Left cardiac atrium (tissue), 4 donors: ENCODE results near the gene SUGP1. TPM values are rescaled to one million over a fixed set of nuclear protein-coding genes. Genes with fewer than 3 reads are reported as not detected.
A peak's percentile ranks its signal among the peaks of the same experiment; 100 is the strongest.
"Not testable (repeated sequence)": the region's sequence is repeated elsewhere in the genome, so short reads cannot be mapped to it uniquely, and the experiment has no call there.

Source experiments
- ATAC-seq, 2 donors: fragments of 200-7000 bp; cut with Tn5 transposase; one replicate each; pipeline ENCODE4 v1.9.1; 2020; ENCODE audit warnings: mild to moderate bottlenecking in 2 of 2, moderate library complexity in 2 of 2
- DNase-seq: peaks from one replicate; pipeline ENCODE4 v3.0.0-alpha.2; 2020
- intact Hi-C, 2 donors: fragments of 100-400 bp; cut with DNase I; formaldehyde crosslinking; loops; one replicate each; pipeline versions ENCODE4 v1.14.1 to v1.15.1; 2022 to 2023
- long read RNA-seq: library from polyadenylated mRNA; unstranded; transcript quantifications from one replicate; pipeline ENCODE4 v2.0.0, GENCODE V29; 2021
- total RNA-seq, 2 donors: library from RNA; stranded (reverse); fragmentation: NEBNext Ultra II Directional; extraction: Animal tissue kit (Norgen Biotek cat#: 25700); gene quantifications; one replicate each; pipeline ENCODE4 v1.2.1, GENCODE V29; 2021
- donor health status: DM: no; HTN: yes; CAD: no.
- donor health status: DM: no; HTN: yes; CAD: no; lungs with severe emphysema.
- donor health status: DM: yes; HTN: yes; CAD: no.
- donor health status: Dilated cardiomyopathy.

Gene SUGP1
- 10 to 100 TPM; 33.5 to 40.5 TPM for total RNA-seq
- long read RNA-seq, transcript SUGP1-201 (14 exons, 2,423 nt), result major isoform, 23 of 30 reads
- long read RNA-seq, partial matches to known transcripts, result 6 of 30 reads
- long read RNA-seq, other reads (novel, unspliced or antisense), result 1 of 30 reads

GRCh38 chr19:19320361-19321140, at the start of gene SUGP1, which contains the start of gene MAU2:
Gene SUGP1 (minus strand): TSS chr19:19320509. CDS start chr19:19320496, 13 bp downstream.
Gene MAU2 (plus strand): TSS chr19:19320829. CDS start chr19:19320860, 31 bp downstream.
- intact Hi-C loops, result loop anchor here in 1 of 2 donors (10.0 kb wide), 1 partner anchor 126 kb away; the partner anchor contains the start of genes BORCS8 and RFXANK
- ATAC-seq, result peak; percentile 97 to 98
- peak; percentile 91 for DNase-seq

DNA sequence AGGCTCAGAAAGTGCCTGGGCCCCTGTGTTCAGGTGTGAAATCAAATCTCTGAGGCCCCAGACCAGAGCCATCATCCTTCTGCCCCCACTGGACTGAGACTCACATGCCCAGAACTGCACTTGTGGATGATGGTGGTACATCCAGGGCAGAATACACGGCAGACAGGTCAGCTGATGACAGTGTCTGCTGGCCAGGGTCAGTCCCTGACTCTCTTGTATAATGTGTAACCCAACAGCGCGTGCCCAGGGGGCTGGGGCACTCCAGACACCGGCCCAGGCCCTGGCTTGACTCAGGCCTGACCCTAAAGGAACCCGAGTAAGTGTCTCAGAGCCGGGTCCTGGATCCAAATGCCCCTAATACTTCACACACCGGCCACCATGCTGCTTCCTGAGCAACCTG, 47.8 kb upstream of the SUGP1 start:
- DNase-seq (no peak), ATAC-seq (no peak)
- intact Hi-C loops, result loop anchor here in 1 of 2 donors (5.0 kb wide), 1 partner anchor 124 kb away; no protein-coding TSS in a partner anchor

DNA sequence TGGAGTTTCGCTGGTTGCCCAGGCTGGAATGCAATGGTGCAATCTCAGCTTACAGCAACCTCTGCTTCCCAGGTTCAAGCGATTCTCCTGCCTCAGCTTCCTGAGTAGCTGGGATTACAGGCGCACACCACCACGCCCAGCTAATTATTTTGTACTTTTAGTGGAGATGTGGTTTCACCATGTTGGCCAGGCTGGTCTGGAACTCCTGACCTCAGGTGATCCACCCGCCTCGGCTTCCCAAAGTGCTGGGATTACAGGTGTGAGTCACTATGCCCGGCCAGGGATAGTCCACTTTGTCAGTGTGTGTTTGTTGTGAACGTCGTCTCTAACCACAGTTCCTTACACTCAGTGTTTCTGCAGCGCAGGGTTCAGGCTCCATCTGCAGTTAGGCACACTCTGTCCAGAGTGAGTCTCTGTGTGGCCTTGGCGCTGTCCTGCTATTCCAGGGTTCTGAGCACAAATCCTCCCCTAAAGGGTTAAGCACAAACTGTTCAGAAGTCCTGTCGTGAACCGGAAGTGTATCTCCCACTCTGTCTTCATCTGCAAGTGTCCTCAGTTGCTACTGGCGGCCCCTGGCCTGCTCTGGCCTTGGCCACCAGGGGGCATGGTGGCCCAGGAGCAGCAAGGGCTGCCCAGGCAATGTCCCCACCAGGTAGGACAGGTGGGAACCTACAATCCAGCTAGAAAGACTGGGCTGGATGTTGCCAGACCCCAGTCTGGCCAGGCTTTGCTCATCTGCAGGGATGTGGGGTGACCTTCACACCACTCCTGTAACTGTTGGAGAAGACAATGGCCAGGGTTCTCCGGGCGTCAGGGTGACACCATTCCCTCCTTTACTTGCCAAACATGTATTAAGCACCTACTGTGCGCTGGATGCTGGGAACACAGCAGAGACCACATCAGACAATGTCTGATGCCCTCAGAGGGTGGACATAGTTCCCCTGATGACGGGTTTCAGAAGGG, 46.4 kb upstream of the SUGP1 start:
- ATAC-seq, result peak; percentile 81 to 82

DNA sequence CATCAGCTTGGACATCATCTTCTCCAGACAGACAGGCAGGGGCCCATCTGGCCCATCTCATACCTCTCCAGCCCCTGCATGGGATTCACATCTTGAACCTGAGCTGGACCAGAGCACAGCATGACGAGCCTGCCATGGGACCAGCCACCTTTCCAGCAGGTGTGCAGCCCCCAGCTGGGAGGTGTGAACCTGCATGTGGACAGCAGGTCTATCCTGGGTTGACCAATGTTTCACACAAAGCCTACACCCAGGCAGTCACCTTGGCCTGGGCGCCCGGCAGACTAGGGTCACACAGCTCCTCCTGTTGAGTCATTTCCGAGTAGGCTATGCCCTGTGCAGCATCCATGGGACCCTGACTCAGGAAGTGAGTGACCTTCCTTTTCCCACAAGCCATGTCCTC, 41.8 kb upstream of the SUGP1 start:
- intact Hi-C loops, result no loop called here
- ATAC-seq, result no peak
- DNase-seq, result no peak

More for the DNA sequence above, 46.4 kb upstream of the SUGP1 start:
- DNase-seq, result peak; percentile 64
- intact Hi-C loops, result loop anchor here (2.0 to 5.0 kb wide), 2 partner anchors 124 to 126 kb away; no protein-coding TSS in a partner anchor

GRCh38 chr19:19361075-19361594, 40.8 kb upstream of the SUGP1 start:
- DNase-seq (peak; percentile 80), ATAC-seq (peak; percentile 75 to 76)
- intact Hi-C loops, result no loop called here

DNA sequence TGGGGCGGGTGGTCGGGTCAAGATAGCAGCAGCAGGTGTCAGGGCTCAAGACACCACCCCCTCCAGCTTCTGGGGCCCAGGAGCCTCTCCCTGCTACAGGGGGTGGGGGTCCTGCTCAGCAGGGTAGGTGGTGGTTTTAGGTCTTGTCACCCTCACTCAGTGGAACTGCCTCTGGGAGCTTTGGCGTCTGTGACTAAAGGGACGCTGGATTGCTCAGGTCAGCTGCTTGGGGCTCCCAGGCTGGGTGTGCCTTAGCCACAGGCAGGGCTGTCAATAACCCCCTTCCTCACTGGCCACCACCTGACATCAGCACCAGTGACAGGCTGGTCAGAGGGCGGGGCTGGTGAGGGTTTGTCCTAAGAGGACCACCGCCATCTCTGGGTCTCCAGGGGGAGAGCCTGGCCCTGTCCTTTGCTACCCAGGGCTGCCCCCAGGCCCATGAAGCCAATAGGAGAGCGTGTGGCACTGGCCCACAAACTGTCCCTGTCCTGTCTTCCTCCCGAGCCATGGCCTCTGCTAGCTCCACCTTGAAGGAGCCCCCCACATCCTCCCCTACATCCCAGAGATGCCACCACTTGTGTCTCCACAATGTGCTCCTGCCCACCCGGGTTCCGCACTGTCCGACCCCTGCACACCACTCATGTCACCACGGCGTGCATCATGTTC, 36.7 kb upstream of the SUGP1 start:
- intact Hi-C loops, result no loop called here

DNA sequence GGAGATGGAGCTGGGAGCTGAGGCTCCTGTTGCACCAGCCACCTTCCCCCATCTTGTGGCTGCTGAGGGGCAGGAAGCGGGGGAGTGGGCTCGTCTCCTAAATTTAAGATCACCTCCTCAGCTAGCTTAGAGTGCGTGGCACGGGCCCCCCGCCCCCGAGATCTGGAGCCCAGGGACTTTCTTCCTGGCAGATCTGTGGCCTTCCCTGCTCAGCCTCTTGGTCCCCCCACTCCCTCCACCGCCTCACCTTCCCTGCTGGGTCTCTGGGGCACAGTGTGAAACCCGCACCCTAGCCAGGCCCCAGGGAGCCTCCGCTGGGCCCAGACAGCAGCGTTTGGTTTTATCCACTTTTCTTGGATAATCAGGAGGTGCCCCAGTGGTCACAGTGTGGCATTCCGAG, 36.2 kb upstream of the SUGP1 start:
- DNase-seq (no peak), ATAC-seq (no peak)
- intact Hi-C loops, result no loop called here

More for the DNA sequence above, 36.7 kb upstream of the SUGP1 start:
- ATAC-seq (no peak), DNase-seq (no peak)

GRCh38 chr19:19355606-19356139, 35.4 kb upstream of the SUGP1 start:
- no peak for DNase-seq
- no peak for ATAC-seq
- intact Hi-C loops, result no loop called here

- intact Hi-C loops, result no loop called here
- ATAC-seq (no peak), DNase-seq (no peak)
Measured at GRCh38 chr19:19354932-19355331, 34.6 kb upstream of the SUGP1 start.

- no peak for ATAC-seq
- intact Hi-C loops, result no loop called here
- DNase-seq, result no peak
Measured at GRCh38 chr19:19354007-19354406, 33.7 kb upstream of the SUGP1 start.

GRCh38 chr19:19352823-19353222, 32.5 kb upstream of the SUGP1 start:
- intact Hi-C loops, result no loop called here
- no peak for ATAC-seq
- DNase-seq, result no peak

GRCh38 chr19:19350756-19351155, 30.4 kb upstream of the SUGP1 start:
- ATAC-seq, DNase-seq, intact Hi-C loops: not testable (repeated sequence)

DNA sequence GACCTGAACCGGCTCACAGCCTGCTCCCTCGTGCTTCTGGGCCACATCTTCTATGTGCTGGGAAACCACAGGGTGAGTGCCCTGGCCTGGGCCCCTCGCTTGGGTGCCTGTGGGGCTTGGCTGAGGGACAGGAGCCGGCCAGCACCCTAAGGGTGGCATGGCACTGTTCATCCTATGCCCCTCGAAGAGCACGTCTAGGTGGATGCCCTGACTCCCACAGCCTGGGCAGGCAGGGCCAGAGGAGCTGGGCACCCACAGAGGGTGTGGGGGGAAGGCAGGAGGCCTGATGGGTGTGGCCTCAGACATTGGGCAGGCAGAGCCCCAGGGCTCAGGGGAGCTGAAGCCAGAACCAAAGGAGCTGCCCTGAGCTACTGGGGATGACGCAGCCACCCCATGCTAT, 29.1 kb upstream of the SUGP1 start:
- no peak for DNase-seq
- intact Hi-C loops, result loop anchor here in 1 of 2 donors (10.0 kb wide), 1 partner anchor 205 kb away; no protein-coding TSS in a partner anchor
- ATAC-seq, result peak in 1 of 2 donors; percentile 12

GRCh38 chr19:19348266-19348665, 28.0 kb upstream of the SUGP1 start:
- no peak for ATAC-seq
- intact Hi-C loops, result loop anchor here in 1 of 2 donors (10.0 kb wide), 1 partner anchor 203 kb away; no protein-coding TSS in a partner anchor
- no peak for DNase-seq

DNA sequence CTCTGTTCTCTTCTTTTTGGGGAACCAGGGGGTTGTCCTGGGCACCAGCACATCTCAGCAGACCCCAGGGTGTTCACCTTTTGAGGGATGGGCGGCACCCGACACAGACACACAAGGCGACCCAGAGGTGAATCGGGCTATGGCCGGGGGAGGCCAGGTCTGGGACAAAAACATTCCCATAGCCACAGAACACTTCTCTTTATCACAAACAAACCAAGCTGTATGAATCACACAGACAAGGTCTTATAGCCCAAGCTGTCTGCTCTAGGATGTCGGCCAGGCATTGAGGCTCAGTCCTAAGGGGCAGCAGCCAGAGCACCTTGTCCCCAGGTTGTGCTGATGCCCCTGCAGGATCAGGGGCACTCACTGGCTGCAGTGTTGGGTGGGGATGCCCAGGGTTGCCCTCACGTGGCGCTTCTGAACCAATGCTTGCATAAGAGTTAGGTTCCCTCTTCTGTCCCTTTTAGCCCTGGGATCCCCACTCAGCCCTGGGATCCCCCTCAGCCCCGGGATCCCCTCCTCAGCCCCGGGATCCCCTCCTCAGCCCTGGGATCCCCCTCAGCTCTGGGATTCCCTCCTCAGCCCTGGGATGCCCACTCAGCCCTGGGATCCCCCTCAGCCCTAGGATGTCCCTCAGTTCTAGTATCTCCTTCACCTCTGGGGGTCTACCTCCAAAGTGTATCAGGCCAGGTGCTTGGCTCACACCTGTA, 27.2 kb upstream of the SUGP1 start:
- intact Hi-C loops, result loop anchor here in 1 of 2 donors (10.0 kb wide), 1 partner anchor 203 kb away; no protein-coding TSS in a partner anchor
- no peak for ATAC-seq
- DNase-seq, result no peak

DNA sequence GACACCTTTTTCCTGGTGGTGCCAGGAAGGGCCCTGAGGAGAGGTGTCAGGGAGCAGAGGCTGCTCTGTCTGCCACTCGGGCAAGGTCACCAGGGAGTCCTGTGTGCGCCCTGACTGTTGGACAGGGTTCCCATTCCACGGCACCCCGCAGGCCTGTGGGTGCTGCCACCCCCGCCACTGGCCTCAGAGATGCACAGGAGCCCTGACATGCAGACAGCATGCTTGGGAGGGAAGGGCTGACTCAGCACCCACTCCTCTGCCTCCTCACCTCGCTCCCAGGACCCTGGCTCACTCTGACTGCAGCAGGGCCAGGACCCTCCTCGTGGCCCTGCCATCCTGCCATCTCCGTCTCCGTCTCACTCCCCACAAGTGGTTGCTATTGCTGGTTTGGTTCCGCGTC, 25.7 kb upstream of the SUGP1 start:
- DNase-seq (no peak), ATAC-seq (no peak)
- intact Hi-C loops, result loop anchor here in 1 of 2 donors (10.0 kb wide), 1 partner anchor 201 kb away; no protein-coding TSS in a partner anchor

DNA sequence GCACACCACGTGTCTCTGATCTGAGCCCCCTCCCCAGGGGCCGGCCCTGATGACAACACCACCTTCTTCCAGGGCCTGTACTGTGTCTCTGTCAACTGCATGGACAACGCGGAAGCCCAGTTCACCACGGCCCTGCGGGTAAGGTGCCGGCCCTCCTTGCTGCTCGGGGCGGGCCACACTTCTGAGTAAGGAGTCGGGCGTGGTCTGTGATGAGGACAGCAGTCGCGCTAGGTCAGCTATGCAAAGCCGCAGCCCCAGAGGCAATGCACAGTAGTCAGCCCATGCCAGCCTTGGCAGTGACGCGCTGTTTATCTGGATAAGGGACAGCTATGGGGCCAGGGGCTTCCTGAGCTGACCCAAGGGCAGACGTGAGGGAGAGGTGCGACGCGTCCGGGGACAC, 24.9 kb upstream of the SUGP1 start:
- intact Hi-C loops, result loop anchor here in 1 of 2 donors (10.0 kb wide), 1 partner anchor 200 kb away; no protein-coding TSS in a partner anchor
- ATAC-seq (no peak), DNase-seq (no peak)
